Endometrial microvascular endothelial cells (primary cell): ENCODE results near the gene MINDY4. TPM values are rescaled to one million over a fixed set of nuclear protein-coding genes. Genes with fewer than 3 reads are reported as not detected.
"Not testable (repeated sequence)": the region's sequence is repeated elsewhere in the genome, so short reads cannot be mapped to it uniquely, and the experiment has no call there.

Source experiments
- in situ Hi-C: cut with HindIII; loops from 2 replicates; pipeline ENCODE4 v1.10.0; 2017; ENCODE audit warnings: low sequenced_read_pairs, low pct_unique_long_range_greater_than_20kb; ENCODE audit errors: inconsistent ontology term
- total RNA-seq: library from RNA; depleted of rRNA; stranded (reverse); fragments of >200 nt; gene quantifications from one replicate; pipeline ENCODE4 v1.2.3, GENCODE V29; 2015; ENCODE audit errors: inconsistent ontology term

The MINDY4 gene
- total RNA-seq, 1 donor from 2014 or later: 8.1 TPM

GRCh38 chr7:30796105-30796869 is 25.1 kb downstream of the MINDY4 start:
- in situ Hi-C loops: loop anchor here (25.0 kb wide), 1 partner anchor 316 kb away; no protein-coding TSS in a partner anchor

GRCh38 chr7:30797176-30798040 is 26.2 kb downstream of the MINDY4 start:
- in situ Hi-C loops: loop anchor here (25.0 kb wide), 1 partner anchor 315 kb away; no protein-coding TSS in a partner anchor

GRCh38 chr7:30799206-30799975 is 28.2 kb downstream of the MINDY4 start:
- in situ Hi-C loops: loop anchor here (25.0 kb wide), 1 partner anchor 313 kb away; no protein-coding TSS in a partner anchor

GRCh38 chr7:30799976-30800661 is 28.9 kb downstream of the MINDY4 start:
- in situ Hi-C loops: loop anchor here (25.0 kb wide), 1 partner anchor 312 kb away; no protein-coding TSS in a partner anchor

GRCh38 chr7:30800785-30801252 is 29.6 kb downstream of the MINDY4 start:
- in situ Hi-C loops: no loop called here

GRCh38 chr7:30802812-30803211 is 31.6 kb downstream of the MINDY4 start:
- in situ Hi-C loops: no loop called here

- in situ Hi-C loops: no loop called here
These were observed 33.0 kb downstream of the MINDY4 start for GRCh38 chr7:30804078-30804661.

- in situ Hi-C loops: no loop called here
These were observed 34.0 kb downstream of the MINDY4 start for GRCh38 chr7:30805081-30805691.

- in situ Hi-C loops: no loop called here
These were observed 34.7 kb downstream of the MINDY4 start for GRCh38 chr7:30805931-30806330.

GRCh38 chr7:30807477-30807876 is 36.3 kb downstream of the MINDY4 start:
- in situ Hi-C loops: not testable (repeated sequence)

GRCh38 chr7:30807941-30808340 is 36.7 kb downstream of the MINDY4 start:
- in situ Hi-C loops: not testable (repeated sequence)

- in situ Hi-C loops: no loop called here
These were observed 39.8 kb downstream of the MINDY4 start for GRCh38 chr7:30810986-30811385.

- in situ Hi-C loops: no loop called here
These were observed 41.5 kb downstream of the MINDY4 start for GRCh38 chr7:30812676-30813075.

GRCh38 chr7:30813466-30813865 is 42.2 kb downstream of the MINDY4 start:
- in situ Hi-C loops: no loop called here

GRCh38 chr7:30814700-30815387 is 43.6 kb downstream of the MINDY4 start:
- in situ Hi-C loops: no loop called here

- in situ Hi-C loops: no loop called here
These were observed 44.2 kb downstream of the MINDY4 start for GRCh38 chr7:30815388-30815854.
